Small intestine (tissue), 7 donors: Measurements from ENCODE around the gene JUNB. TPM values are rescaled to one million over a fixed set of nuclear protein-coding genes. Genes with fewer than 3 reads are reported as not detected.

Experiments
- DNase-seq, 2 donors: peaks; one replicate each; pipeline versions ENCODE4 v3.0.0 to v3.0.0-alpha.2; 2013
- FAIRE-seq: peaks from 2 replicates; lab custom pipeline; 2012; peaks lifted over from hg19 to GRCh38; lab: Jason Lieb, UNC
- H3K27ac ChIP-seq, 3 donors: one replicate each; pipeline ENCODE4 v1.5.1; 2013; ENCODE audit warnings: low read length in 2 of 3, mild to moderate bottlenecking in 2 of 3, control low read depth in 1 of 3, inconsistent platforms in 1 of 3, low read depth in 1 of 3, moderate library complexity in 1 of 3
- H3K27me3 ChIP-seq, 3 donors: one replicate each; pipeline ENCODE4 v1.6.1; 2013; ENCODE audit warnings: low read length in 3 of 3, inconsistent platforms in 1 of 3; ENCODE audit not compliant: control insufficient read depth in 3 of 3, insufficient read depth in 3 of 3
- H3K36me3 ChIP-seq, 3 donors: one replicate each; pipeline ENCODE4 v1.6.1; 2013; ENCODE audit warnings: low read length in 3 of 3, inconsistent platforms in 1 of 3, low read depth in 1 of 3, mild to moderate bottlenecking in 1 of 3, moderate library complexity in 1 of 3; ENCODE audit not compliant: control insufficient read depth in 3 of 3, insufficient read depth in 2 of 3
- H3K4me1 ChIP-seq, 3 donors: one replicate each; pipeline ENCODE4 v1.6.1; 2013; ENCODE audit warnings: low read length in 2 of 3, inconsistent platforms in 1 of 3, low read depth in 1 of 3, mild to moderate bottlenecking in 1 of 3, moderate library complexity in 1 of 3; ENCODE audit not compliant: control insufficient read depth in 3 of 3, insufficient read depth in 2 of 3
- H3K4me3 ChIP-seq, 3 donors: one replicate each; pipeline ENCODE4 v1.5.1; 2013; ENCODE audit warnings: low read length in 3 of 3, control low read depth in 1 of 3, inconsistent platforms in 1 of 3, low read depth in 1 of 3, mild to moderate bottlenecking in 1 of 3, moderate library complexity in 1 of 3
- H3K9me3 ChIP-seq, 2 donors: one replicate each; pipeline ENCODE4 v1.6.1; 2013; ENCODE audit warnings: low read depth in 1 of 2, low read length in 1 of 2; ENCODE audit not compliant: control insufficient read depth in 2 of 2, insufficient read depth in 1 of 2
- WGBS, 3 donors: extraction: QIAGEN DNeasy Blood & Tissue Kit; methylation state at CpG; one replicate each; pipeline ENCODE4 v1.1.7; 2013; 5-methylcytosine and 5-hydroxymethylcytosine counted together
- polyA plus RNA-seq, 4 donors: library from polyadenylated mRNA; stranded (reverse) in 3 of 4; unstranded in 1 of 4; fragments of 200-250 nt in 3 of 4; fragments of 120-200 nt in 1 of 4; gene quantifications; one replicate each; pipeline versions ENCODE4 v1.2.1 to v1.2.3, GENCODE V29; 2013
- donor health status: healthy with polysubstance abuse.
- donor health status: control.
- donor health status: control.
- donor health status: Bipolar disorder and iron deficiency.
- donor health status: healthy.

Gene JUNB
- polyA plus RNA-seq, 4 donors, result 44.7 to 234 (median 135) TPM

DNA sequence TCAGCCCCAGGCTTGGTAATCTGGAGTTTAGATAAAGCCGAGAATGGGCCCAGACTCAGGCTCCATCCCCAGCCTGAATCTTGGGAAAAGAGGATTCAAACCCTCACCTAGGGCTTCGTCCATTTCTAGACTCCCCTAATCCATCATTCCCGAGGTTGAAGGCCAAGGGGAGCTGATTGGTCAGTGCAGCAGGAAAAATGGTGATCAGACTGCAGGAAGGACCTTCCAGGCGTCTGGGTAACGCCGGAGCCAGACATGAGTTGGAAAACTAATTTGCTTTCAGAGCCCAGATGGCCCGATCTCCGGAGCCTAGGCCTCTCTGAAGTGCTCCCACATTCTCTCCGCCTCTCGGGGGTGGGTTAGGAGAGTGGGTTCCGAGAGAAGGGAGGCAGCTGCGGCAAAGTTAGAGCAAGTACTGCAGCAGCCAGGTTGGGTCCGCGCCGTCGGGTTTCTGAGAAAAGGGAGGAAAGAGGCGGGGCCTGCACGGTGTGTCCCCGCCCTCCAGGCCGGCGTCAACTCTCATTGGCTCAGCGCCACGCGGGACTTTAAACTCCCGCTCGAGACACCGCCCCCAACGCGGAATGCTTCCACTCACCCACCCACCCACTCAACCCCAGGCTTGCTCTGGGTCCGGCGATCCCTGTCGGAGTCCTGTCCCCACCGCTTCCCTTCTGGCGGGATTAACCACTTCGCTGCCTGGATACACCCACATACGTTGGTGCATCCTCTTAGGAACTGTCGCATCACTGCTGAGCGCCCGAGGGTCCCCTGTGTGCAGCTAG is 43.9 kb downstream of the JUNB start:
- Histone ChIP-seq H3K27me3 (peaks cover 3 to 88% (median 57%) of the 10 kb centered on the region in 3 donors), H3K27ac (no peak overlapping the region), H3K4me1 (peaks cover 0 to 7% (median 4%) of the 10 kb centered on the region in 3 donors), H3K36me3 (no peaks in the 10 kb centered on the region), H3K4me3 (no peak overlapping the region), H3K9me3 (peaks cover 0 to 5% of the 10 kb centered on the region in 2 donors)
- FAIRE-seq (no peak), DNase-seq (peak; percentile 30 to 39)
- WGBS, 3 donors, result 6 to 11% (median 7%) methylated on average over 36 to 39 of the region's 39 CpGs

DNA sequence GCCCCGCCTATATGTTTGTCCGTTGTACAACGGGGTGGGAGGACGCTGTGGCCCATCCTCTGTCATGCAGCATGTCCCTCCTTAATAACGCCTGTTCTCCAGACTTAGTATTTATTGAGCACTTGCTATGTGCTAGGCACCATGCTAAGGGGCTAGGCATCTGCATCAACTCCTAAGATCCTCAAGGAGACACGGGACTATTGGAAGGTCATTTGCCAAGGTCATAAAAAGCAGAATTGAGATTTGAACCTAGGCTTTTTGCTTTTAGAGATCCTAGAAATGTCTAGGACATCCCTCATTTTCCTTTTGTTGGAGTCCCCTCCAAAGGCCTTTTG is 45.2 kb downstream of the JUNB start:
- Histone ChIP-seq H3K9me3 (peaks cover 0 to 5% of the 10 kb centered on the region in 2 donors), H3K27ac (no peak overlapping the region), H3K4me1 (peaks cover 0 to 8% (median 7%) of the 10 kb centered on the region in 3 donors), H3K4me3 (no peak overlapping the region), H3K36me3 (no peaks in the 10 kb centered on the region), H3K27me3 (peaks cover 3 to 93% (median 61%) of the 10 kb centered on the region in 3 donors)
- 3 to 6% (median 5%) methylated on average over 6 of the region's 6 CpGs for WGBS, 3 donors
- FAIRE-seq, result no peak
- no peak for DNase-seq

DNA sequence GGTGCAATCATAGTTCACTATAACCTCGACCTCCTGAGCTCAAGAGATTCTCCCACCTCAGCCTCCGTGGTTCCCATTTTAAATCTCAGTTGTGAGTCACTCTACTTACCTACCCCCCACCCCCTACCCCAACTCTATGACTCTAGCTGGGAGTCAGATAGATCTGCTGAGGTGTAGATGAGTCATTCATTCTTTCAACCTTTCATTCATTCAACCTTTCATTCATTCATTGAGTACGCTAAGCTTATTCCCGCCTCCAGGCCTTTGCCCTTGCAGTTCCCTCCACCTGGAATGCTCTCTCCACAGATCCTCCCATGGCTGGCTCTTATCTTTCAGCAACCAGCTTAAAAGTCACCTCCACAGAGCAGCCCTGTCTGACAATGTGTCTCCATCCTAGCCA is 45.9 kb downstream of the JUNB start:
- FAIRE-seq, result no peak
- WGBS, 3 donors, result 41 to 66% (median 55%) methylated on average over 4 of the region's 4 CpGs
- no peak for DNase-seq
- Histone ChIP-seq H3K36me3 (no peaks in the 10 kb centered on the region), H3K9me3 (peaks cover 0 to 5% of the 10 kb centered on the region in 2 donors), H3K4me3 (no peak overlapping the region), H3K4me1 (peaks cover 0 to 8% (median 7%) of the 10 kb centered on the region in 3 donors), H3K27ac (no peak overlapping the region), H3K27me3 (peaks cover 3 to 96% (median 66%) of the 10 kb centered on the region in 3 donors)

DNA sequence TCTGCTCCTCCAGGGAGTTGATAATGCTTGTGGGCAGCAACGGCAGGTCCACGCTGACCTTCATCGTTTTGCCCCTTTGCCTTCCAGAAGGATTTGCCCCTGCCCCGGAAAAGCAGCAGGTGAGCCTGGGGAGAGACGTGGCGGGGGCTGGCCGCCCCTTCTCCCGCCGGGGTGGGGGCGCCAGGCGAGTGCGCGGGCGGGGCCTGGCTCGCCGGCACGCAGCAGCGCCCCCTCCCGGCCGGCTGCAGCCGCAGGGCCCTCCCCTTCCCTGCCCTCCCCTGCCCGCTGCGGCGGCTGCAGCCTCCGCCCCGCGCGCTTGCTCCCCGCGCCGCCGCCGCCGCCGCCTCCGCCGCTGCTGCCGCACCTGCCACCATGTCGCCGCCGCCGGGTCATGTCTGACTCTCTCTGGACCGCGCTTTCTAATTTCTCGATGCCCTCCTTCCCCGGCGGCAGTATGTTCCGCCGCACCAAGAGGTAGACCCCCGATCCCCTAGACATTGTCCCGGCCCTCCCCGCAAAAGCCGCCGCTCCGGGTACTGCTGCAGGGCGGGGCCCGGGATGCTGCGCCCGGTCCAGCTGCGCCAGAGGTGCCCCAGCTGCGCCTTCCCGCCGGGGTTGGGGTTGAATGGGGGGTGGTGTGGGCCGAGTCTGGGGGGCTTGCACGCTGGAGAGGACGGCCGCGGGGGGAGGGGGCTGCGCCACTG is 47.0 kb downstream of the JUNB start, which contains the start of gene MAST1:
Gene MAST1, plus strand, starts transcription at position 334 of the 704 bp plus-strand sequence. Its CDS starts 58 bp downstream, at position 392.
- Histone ChIP-seq H3K4me1 (peaks cover 0 to 8% (median 2%) of the 10 kb centered on the region in 3 donors), H3K36me3 (no peaks in the 10 kb centered on the region), H3K4me3 (peak within 1 kb of the TSS in 2 of 3 donors; percentile 18 to 31), H3K9me3 (peaks cover 0 to 5% of the 10 kb centered on the region in 2 donors), H3K27ac (no peak within 1 kb of the TSS), H3K27me3 (peaks cover 3 to 89% (median 60%) of the 10 kb centered on the region in 3 donors)
- peak; percentile 29 to 72 for DNase-seq
- FAIRE-seq, result no peak
- 1% methylated on average over 30 to 69 of the region's 69 CpGs for WGBS, 3 donors

DNA sequence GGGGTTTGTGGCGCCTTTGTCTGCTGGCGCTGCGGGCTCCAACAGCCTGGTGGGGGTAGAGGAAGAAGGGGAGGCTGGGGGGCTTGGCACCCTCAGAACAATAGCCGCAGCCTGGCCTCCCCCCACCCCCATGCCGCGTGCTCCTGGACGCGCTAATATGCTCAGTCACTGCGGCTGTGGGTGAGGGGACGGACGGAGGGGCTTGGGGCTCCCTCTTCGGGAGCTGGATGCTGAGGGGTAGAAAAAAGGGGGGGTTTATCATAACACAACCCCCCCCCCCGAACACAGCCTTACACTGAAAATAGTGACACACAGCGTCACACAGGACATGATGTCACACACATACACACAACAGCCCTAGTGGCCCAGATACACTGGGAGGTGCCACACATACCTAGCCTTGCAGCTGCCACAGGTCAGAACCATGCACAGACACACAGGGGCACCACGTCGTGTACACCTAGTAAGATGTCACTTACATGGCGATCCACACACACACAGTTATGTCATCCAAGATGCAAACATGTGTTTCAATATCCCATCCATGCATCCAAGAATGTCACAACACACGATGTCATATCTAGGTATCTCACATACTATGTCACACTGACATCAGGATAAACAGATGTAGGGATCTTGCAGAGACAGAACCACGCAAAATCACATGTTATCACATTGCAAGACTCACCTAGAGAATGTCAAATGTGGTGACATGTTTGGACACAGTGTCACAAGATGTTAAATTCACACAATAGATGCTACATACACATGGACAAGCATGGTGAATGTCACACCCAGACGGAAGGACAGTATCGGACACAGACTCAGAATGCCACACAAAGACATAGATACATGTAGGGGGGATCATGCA is 47.8 kb downstream of the JUNB start:
- WGBS, 3 donors, result 15 to 24% (median 15%) methylated on average over 19 to 21 of the region's 21 CpGs
- H3K36me3 ChIP-seq, result no peaks in the 10 kb centered on the region
- H3K27ac ChIP-seq, result no peak overlapping the region
- peaks cover 0 to 8% (median 0%) of the 10 kb centered on the region in 3 donors for H3K4me1 ChIP-seq
- peaks cover 0 to 5% of the 10 kb centered on the region in 2 donors for H3K9me3 ChIP-seq
- FAIRE-seq, result no peak
- peak overlapping the region in 2 of 3 donors; percentile 18 to 31 for H3K4me3 ChIP-seq
- no peak for DNase-seq
- peaks cover 3 to 87% (median 59%) of the 10 kb centered on the region in 3 donors for H3K27me3 ChIP-seq

DNA sequence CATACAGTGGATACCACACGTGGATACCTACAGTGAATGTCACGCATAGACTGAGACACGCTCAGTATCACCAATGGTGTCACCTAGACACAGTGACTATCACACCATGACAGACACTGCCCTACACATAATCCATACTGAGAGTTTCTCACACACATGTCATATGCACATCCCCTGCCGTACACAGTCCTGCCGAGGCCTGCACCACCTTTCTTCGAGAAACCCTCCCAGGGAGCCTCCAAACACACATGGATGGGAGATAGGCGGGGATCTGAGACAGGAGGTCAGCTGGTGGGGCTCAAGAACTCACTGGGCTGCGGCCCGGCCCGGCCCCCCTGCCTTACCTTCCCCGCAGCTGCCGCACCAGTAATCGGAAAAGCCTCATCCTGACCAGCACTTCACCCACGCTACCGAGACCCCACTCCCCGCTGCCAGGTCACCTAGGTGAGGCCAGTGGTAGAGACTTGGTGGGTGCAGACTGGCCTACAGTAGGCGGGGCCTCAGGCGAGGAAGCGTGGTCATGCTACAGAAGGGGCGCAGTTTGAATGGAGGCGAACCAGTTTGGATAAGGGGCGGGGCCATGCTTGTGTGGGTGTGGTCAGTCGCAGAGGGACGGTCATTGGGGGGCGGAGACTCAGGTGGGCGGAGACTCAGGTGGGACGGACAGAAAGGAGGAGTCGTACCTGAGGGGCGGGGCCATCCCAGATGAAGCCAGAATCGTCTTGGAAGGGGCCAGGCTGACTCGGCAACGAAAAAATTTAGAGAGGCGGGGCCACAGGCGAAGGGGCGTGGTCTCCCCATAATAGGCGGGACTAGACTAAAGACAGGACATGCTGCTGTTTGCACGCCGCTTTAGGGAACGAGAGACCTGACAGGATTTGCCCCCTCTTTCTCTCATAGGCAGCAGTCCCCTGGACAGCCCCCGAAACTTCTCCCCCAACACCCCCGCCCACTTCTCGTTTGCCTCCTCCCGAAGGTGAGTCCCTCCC is 49.1 kb downstream of the JUNB start:
- peak; percentile 61 to 65 for DNase-seq
- Histone ChIP-seq H3K27ac (no peak overlapping the region), H3K4me1 (peaks cover 0 to 8% (median 0%) of the 10 kb centered on the region in 3 donors), H3K9me3 (no peaks in the 10 kb centered on the region), H3K36me3 (no peaks in the 10 kb centered on the region), H3K4me3 (peak overlapping the region in 1 of 3 donors; percentile 11), H3K27me3 (peaks cover 3 to 79% (median 46%) of the 10 kb centered on the region in 3 donors)
- WGBS, 3 donors, result 20 to 24% (median 23%) methylated on average over 42 to 43 of the region's 43 CpGs
- no peak for FAIRE-seq

DNA sequence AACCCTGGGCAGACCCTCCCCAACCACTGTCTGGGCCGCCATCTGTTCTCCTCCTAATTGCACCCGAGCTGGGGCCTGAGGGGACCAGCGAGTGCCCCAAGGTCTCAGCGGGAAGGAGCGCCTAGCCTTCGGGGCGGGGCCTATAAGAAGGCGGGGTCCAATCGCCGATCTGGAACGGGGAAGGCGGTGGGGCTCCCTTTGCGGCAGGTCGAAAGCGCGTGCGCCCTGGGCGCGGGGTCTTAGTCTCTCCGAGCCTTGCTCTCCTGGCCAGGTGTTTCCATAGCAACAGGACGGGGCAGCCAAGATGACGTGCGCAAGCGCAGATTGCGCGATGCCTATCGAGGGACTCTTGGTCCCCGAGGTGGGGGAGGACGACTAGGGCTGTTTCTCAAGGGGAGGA is 49.8 kb downstream of the JUNB start:
- 3 to 6% (median 4%) methylated on average over 29 of the region's 29 CpGs for WGBS, 3 donors
- DNase-seq (peak in 1 of 2 donors; percentile 43), FAIRE-seq (no peak)
- peak overlapping the region in 1 of 3 donors; percentile 11 for H3K4me3 ChIP-seq
- H3K9me3 ChIP-seq, result no peaks in the 10 kb centered on the region
- H3K36me3 ChIP-seq, result no peaks in the 10 kb centered on the region
- peaks cover 0 to 8% (median 0%) of the 10 kb centered on the region in 3 donors for H3K4me1 ChIP-seq
- no peak overlapping the region for H3K27ac ChIP-seq
- H3K27me3 ChIP-seq, result peaks cover 3 to 73% (median 39%) of the 10 kb centered on the region in 3 donors
